SU-DHL-6 (cell line): ENCODE results near the gene ERAL1.
A peak's percentile ranks its signal among the peaks of the same experiment; 100 is the strongest.

Source experiments
- H2AFZ ChIP-seq: fragments of 200-600 bp; sonication (generic); 2 replicates; pipeline ENCODE4 v1.6.1; 2014; ENCODE audit warnings: low read depth, mild to moderate bottlenecking, moderate library complexity, mixed read lengths, antibody characterized with exemption, low read length; ENCODE audit not compliant: severe bottlenecking
- H3F3A ChIP-seq: fragments of 200-600 bp; shearing (Covaris generic); 2 replicates; pipeline ENCODE4 v1.6.0; 2016; ENCODE audit warnings: antibody characterized with exemption, mild to moderate bottlenecking; ENCODE audit not compliant: insufficient read depth
- H3K27ac ChIP-seq: fragments of 200-600 bp; sonication (generic); 2 replicates; pipeline ENCODE4 v1.5.1; 2016; ENCODE audit warnings: low read depth, mild to moderate bottlenecking, low read length, moderate library complexity, mixed read lengths
- H3K27me3 ChIP-seq: fragments of 200-600 bp; sonication (generic), shearing (Covaris generic); 2 replicates; pipeline ENCODE4 v1.6.0; 2014; ENCODE audit warnings: mild to moderate bottlenecking, low read length
- H3K36me3 ChIP-seq: fragments of 200-600 bp; sonication (generic); 2 replicates; pipeline ENCODE4 v1.6.1; 2014; ENCODE audit warnings: mild to moderate bottlenecking, low read length, mixed read lengths
- H3K4me2 ChIP-seq: fragments of 300-600, 200-600 bp; shearing (Covaris generic), sonication (generic); 2 replicates; pipeline ENCODE4 v1.6.0; 2014; ENCODE audit warnings: low read length, low read depth, mild to moderate bottlenecking; ENCODE audit not compliant: poor library complexity, severe bottlenecking
- H3K4me3 ChIP-seq: fragments of 200-600 bp; sonication (generic); 2 replicates; pipeline ENCODE4 v1.5.1; 2014; ENCODE audit warnings: antibody characterized with exemption, low read length, mild to moderate bottlenecking, mixed read lengths; ENCODE audit not compliant: insufficient read depth, poor library complexity, severe bottlenecking
- H3K79me2 ChIP-seq: fragments of 200-600 bp; sonication (generic); 2 replicates; pipeline ENCODE4 v1.6.1; 2014; ENCODE audit warnings: mild to moderate bottlenecking, low read length, moderate library complexity; ENCODE audit not compliant: insufficient read depth
- H3K9ac ChIP-seq: fragments of 200-600 bp; sonication (generic); 2 replicates; pipeline ENCODE4 v1.7.0; 2014; ENCODE audit warnings: mild to moderate bottlenecking, low read length
- H3K9me2 ChIP-seq: fragments of 200-600 bp; sonication (generic); replicated peaks from 2 replicates; pipeline ENCODE4 v1.6.1; 2014; ENCODE audit warnings: low read length; ENCODE audit not compliant: insufficient read depth
- H3K9me3 ChIP-seq: fragments of 200-600 bp; sonication (generic); 2 replicates; pipeline ENCODE4 v1.6.1; 2014; ENCODE audit warnings: low read length, mixed read lengths; ENCODE audit not compliant: insufficient read depth
- H4K20me1 ChIP-seq: fragments of 200-600 bp; sonication (generic); 2 replicates; pipeline ENCODE4 v1.6.1; 2014; ENCODE audit warnings: low read depth, mild to moderate bottlenecking, antibody characterized with exemption, low read length, moderate library complexity, mixed read lengths
- EZH2phosphoT487 ChIP-seq: fragments of 200-600 bp; sonication (generic), shearing (Covaris generic); conservative IDR thresholded peaks from 2 replicates; pipeline ENCODE4 v1.6.1; 2018; ENCODE audit warnings: mild to moderate bottlenecking, antibody characterized with exemption, low read length, moderate library complexity, mixed read lengths
- TF ChIP-seq, protein P1 (sequence below): fragments of 200-600 bp; sonication (generic); IDR thresholded peaks from one replicate; pipeline ENCODE4 v1.5.1; 2017; ENCODE audit warnings: antibody characterized with exemption, mild to moderate bottlenecking, low read length, moderate library complexity; ENCODE audit not compliant: insufficient read depth, poor library complexity, severe bottlenecking

ERAL1 gene

DNA sequence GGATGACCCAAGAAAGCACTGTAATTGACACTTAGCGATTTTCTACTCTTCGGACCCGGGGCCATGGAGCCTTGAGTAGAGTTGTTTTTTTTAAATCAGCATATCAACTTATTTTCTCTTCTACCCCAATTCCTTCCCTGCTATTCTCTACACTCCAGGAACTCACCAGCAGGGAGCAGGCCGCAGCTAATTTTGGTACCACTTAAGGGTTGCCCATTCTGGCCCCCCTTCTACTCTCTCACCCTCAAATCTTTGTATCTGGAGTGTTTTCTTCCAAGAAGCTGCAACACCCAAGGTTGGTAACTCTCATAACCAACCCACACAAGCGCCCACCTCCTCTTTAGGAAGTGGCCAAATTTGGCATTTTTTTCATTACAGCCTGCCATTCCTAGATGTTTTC, 5.5 kb upstream of the ERAL1 start:
- Histone ChIP-seq H3K27ac (no peak overlapping the region), H2AFZ (no peak overlapping the region), H3K4me3 (no peak overlapping the region), H3F3A (peaks cover 4% of the 10 kb centered on the region; the same call in 1 of the 2 replicates), H3K27me3 (no peaks in the 10 kb centered on the region), H3K79me2 (no peaks in the 10 kb centered on the region), H3K4me2 (no peak overlapping the region), H3K9me3 (no peaks in the 10 kb centered on the region), H3K9me2 (no peaks in the 10 kb centered on the region), H3K36me3 (no peaks in the 10 kb centered on the region), H4K20me1 (no peaks in the 10 kb centered on the region), H3K9ac (no peak overlapping the region)
- TF ChIP-seq, protein P1, sequence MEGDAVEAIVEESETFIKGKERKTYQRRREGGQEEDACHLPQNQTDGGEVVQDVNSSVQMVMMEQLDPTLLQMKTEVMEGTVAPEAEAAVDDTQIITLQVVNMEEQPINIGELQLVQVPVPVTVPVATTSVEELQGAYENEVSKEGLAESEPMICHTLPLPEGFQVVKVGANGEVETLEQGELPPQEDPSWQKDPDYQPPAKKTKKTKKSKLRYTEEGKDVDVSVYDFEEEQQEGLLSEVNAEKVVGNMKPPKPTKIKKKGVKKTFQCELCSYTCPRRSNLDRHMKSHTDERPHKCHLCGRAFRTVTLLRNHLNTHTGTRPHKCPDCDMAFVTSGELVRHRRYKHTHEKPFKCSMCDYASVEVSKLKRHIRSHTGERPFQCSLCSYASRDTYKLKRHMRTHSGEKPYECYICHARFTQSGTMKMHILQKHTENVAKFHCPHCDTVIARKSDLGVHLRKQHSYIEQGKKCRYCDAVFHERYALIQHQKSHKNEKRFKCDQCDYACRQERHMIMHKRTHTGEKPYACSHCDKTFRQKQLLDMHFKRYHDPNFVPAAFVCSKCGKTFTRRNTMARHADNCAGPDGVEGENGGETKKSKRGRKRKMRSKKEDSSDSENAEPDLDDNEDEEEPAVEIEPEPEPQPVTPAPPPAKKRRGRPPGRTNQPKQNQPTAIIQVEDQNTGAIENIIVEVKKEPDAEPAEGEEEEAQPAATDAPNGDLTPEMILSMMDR = no peak
- no peak for TF ChIP-seq EZH2phosphoT487

DNA sequence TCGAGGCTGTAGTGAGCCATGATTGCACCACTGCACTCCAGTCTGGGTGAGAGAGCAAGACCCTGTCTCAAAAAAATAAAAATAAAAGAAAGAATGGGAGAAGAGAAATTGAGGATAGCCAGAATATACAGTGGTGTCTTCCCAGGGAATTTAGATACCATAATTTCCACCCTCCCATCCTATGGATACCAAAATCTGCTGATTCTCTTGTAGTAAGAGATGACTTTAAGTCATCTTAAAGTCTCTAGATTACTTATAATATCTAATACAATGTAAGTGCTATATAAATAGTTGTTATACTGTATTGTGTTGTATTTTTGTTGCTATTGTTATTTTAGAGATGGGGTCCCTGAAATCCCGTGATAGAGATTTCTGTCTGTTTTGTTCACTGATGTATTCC, 1.5 kb upstream of the ERAL1 start:
- H3K27me3 ChIP-seq = no peaks in the 10 kb centered on the region
- TF ChIP-seq EZH2phosphoT487 = no peak
- H2AFZ ChIP-seq = no peak overlapping the region
- peaks cover 4% of the 10 kb centered on the region; the same call in 1 of the 2 replicates for H3F3A ChIP-seq
- H3K9ac ChIP-seq = no peak overlapping the region
- no peaks in the 10 kb centered on the region for H3K36me3 ChIP-seq
- H3K9me2 ChIP-seq = no peaks in the 10 kb centered on the region
- H3K4me2 ChIP-seq = no peak overlapping the region
- no peaks in the 10 kb centered on the region for H3K9me3 ChIP-seq
- H3K4me3 ChIP-seq = no peak overlapping the region
- no peaks in the 10 kb centered on the region for H4K20me1 ChIP-seq
- no peak overlapping the region for H3K27ac ChIP-seq
- H3K79me2 ChIP-seq = peaks cover 6% of the 10 kb centered on the region; the same call in 1 of the 2 replicates

DNA sequence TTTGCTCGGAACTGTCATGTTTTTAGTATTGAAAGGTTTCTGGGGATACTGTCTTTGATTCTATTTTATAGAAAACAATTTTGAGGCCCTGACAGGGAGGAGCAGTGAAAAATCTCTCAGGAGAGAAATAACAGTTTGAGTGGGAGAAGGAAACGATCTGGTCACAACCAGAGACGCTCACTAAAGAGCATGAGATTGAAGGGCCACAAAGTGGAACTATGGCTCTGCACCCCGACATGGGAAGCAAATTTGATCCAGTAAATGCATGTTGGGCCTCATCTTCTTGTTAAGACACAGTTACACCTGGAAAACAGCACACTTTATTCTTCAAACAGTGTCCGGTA, 492 bp downstream of the ERAL1 start:
- peak overlapping the region; percentile 60 for H3K4me3 ChIP-seq
- no peaks in the 10 kb centered on the region for H3K9me3 ChIP-seq
- no peak overlapping the region for H3K27ac ChIP-seq
- H3K9me2 ChIP-seq = no peaks in the 10 kb centered on the region
- peak overlapping the region; percentile 75 for H2AFZ ChIP-seq
- H3K9ac ChIP-seq = peak overlapping the region; percentile 68
- H3K27me3 ChIP-seq = no peaks in the 10 kb centered on the region
- peak overlapping the region; percentile 62 for H3K4me2 ChIP-seq
- H4K20me1 ChIP-seq = no peaks in the 10 kb centered on the region
- H3K36me3 ChIP-seq = no peaks in the 10 kb centered on the region
- H3K79me2 ChIP-seq = peaks cover 6% of the 10 kb centered on the region; the same call in 1 of the 2 replicates
- TF ChIP-seq, protein P1 = no peak
- TF ChIP-seq EZH2phosphoT487 = no peak
- peaks cover 4% of the 10 kb centered on the region; the same call in 1 of the 2 replicates for H3F3A ChIP-seq

DNA sequence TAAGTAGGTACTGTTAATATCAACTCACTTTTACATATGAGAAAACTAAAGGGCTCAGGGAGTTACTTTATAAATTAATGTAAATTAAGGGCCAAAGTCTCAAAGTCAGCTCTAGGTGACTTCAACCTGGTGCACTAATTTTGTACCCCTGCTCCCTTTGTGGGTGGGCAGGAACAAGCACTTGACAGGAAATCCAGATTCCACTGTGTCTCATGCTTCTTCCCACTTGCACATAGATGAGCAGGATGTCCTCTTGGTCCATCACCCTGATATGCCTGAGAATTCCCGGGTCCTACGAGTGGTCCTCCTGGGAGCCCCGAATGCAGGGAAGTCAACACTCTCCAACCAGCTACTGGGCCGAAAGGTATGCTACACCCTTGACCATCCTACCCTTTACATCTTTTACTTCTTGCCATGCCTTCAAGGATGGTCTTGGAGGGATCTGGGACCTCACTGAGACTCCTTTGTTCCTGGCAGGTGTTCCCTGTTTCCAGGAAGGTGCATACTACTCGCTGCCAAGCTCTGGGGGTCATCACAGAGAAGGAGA, 1.3 kb downstream of the ERAL1 start:
- H2AFZ ChIP-seq = no peak overlapping the region
- H3K27me3 ChIP-seq = no peaks in the 10 kb centered on the region
- H3K27ac ChIP-seq = no peak overlapping the region
- no peak overlapping the region for H3K9ac ChIP-seq
- no peaks in the 10 kb centered on the region for H4K20me1 ChIP-seq
- TF ChIP-seq, protein P1 = no peak
- no peak for TF ChIP-seq EZH2phosphoT487
- H3K79me2 ChIP-seq = peaks cover 6% of the 10 kb centered on the region; the same call in 1 of the 2 replicates
- H3K9me2 ChIP-seq = no peaks in the 10 kb centered on the region
- H3K4me3 ChIP-seq = no peak overlapping the region
- H3K4me2 ChIP-seq = peak overlapping the region; percentile 62
- H3K9me3 ChIP-seq = no peaks in the 10 kb centered on the region
- H3K36me3 ChIP-seq = no peaks in the 10 kb centered on the region
- H3F3A ChIP-seq = peaks cover 4% of the 10 kb centered on the region; the same call in 1 of the 2 replicates
